Choroid plexus epithelial cell (primary cell): ENCODE data around the gene NKD1.

Source experiments
- DNase-seq: peaks from one replicate; pipeline ENCODE4 v3.0.0-alpha.2; 2010; ENCODE audit warnings: low read depth
- H3K4me3 ChIP-seq: 2 replicates; pipeline ENCODE4 v1.5.1; 2011; ENCODE audit warnings: low read depth, mild to moderate bottlenecking, control low read depth, low read length, moderate library complexity
- TF ChIP-seq, protein P1 (sequence below): conservative IDR thresholded peaks from 2 replicates; pipeline ENCODE4 v1.5.1; 2011; ENCODE audit warnings: low read depth, mild to moderate bottlenecking, control low read depth, inconsistent platforms, low read length, moderate library complexity

NKD1 gene

GRCh38 chr16:50637716-50638602, 89.8 kb downstream of the NKD1 start:
- TF ChIP-seq, protein P1, sequence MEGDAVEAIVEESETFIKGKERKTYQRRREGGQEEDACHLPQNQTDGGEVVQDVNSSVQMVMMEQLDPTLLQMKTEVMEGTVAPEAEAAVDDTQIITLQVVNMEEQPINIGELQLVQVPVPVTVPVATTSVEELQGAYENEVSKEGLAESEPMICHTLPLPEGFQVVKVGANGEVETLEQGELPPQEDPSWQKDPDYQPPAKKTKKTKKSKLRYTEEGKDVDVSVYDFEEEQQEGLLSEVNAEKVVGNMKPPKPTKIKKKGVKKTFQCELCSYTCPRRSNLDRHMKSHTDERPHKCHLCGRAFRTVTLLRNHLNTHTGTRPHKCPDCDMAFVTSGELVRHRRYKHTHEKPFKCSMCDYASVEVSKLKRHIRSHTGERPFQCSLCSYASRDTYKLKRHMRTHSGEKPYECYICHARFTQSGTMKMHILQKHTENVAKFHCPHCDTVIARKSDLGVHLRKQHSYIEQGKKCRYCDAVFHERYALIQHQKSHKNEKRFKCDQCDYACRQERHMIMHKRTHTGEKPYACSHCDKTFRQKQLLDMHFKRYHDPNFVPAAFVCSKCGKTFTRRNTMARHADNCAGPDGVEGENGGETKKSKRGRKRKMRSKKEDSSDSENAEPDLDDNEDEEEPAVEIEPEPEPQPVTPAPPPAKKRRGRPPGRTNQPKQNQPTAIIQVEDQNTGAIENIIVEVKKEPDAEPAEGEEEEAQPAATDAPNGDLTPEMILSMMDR, result no peak
- no peak for DNase-seq
- no peak overlapping the region for H3K4me3 ChIP-seq

DNA sequence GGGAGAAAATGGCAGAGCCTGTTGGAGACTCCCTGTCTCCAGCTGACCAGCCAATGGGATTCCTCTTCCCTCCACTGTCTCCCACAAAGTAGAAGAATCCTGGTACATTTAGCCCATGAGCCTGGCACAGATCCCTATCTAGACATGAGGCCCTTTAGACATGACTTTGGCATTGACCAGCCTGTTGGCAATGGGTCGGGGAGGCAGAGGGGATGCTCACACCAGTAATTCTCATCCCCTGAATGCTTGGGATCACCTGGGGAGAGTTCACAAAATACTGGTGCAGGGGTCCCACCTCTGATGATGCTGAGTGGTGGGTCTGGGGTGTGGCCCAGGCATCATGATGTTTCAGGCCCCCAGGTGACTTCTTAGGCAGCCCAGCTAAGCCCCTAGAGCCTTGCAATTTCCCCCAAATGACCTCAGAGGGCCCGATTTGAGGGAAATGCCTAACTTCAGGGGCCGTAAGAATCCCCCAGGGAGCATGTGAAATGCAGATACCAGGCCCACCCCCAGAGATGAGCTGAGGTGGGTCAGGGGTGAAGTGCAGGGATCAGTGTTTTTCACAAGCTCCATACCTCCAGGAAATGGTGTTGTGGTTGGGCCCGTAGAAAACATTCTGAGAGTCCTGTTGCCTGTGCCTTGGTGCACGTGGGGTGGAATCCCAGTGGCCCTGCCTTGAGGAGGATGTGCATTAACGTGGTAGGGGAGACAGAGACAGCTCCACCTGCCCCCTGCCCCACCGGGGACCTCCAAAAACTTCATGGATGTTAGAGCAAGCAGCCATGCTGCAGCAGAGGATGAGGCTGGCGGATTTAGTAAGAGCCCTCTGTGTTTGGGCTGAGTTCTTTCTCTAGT, 90.8 kb downstream of the NKD1 start:
- TF ChIP-seq, protein P1, result no peak
- H3K4me3 ChIP-seq, result no peak overlapping the region
- DNase-seq, result no peak

- DNase-seq, result no peak
- TF ChIP-seq, protein P1, result no peak
- H3K4me3 ChIP-seq, result no peak overlapping the region
Measured at GRCh38 chr16:50640391-50640790, 92.2 kb downstream of the NKD1 start.

GRCh38 chr16:50640919-50641817, 93.0 kb downstream of the NKD1 start:
- H3K4me3 ChIP-seq, result no peak overlapping the region
- TF ChIP-seq, protein P1, result no peak
- no peak for DNase-seq

DNA sequence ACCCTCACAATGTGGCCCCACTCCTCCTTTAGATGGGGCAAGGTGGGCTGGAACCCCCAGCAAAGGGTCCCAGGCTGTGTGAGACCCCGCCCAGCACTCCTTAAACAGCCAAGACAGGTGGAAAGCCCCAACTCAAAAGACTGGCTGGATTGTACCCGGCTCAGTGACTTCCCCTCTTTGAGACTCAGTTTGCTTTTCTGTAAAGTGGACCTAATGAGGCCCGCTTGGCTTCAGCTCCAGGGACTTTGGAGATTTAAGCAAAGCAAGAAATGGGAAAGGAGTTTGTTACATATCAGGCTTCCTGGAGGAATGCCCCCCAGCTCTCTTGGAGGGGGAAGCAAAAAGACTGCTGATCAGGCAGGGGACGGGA, 93.6 kb downstream of the NKD1 start:
- DNase-seq, result no peak
- TF ChIP-seq, protein P1, result no peak
- H3K4me3 ChIP-seq, result no peak overlapping the region

DNA sequence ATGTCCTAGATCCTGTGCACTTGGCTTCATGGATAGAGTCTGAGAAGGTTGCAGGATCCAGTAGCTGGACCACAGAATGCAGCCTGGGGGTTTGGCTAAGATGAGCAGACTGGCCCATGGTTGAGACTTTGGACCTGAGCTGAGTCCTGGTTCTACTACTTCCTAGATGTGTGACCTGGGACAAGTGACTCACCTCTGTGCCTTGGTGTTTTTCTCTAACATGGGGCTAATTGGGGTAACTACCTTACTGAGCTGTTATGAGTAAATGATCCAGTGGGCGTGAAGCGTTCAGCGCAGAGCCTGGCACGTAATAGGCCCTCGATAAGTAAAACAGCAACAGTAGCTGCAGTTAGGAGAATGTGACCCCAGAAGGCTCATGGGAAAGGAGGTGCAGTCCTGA, 94.2 kb downstream of the NKD1 start:
- no peak for DNase-seq
- TF ChIP-seq, protein P1, result no peak
- no peak overlapping the region for H3K4me3 ChIP-seq
